Measurements from ENCODE around the gene S100A13. TPM values are rescaled to one million over a fixed set of nuclear protein-coding genes. Genes with fewer than 3 reads are reported as not detected.

Gene S100A13
- total RNA-seq, 1 experiment from 2014 or later, result 55.0 TPM

- H3K14ac ChIP-seq (ENCODE audit: insufficient read depth, low read length), result no peak overlapping the region
- H3K4me3 Mint-ChIP-seq, result no peak overlapping the region
- H3K27me3 ChIP-seq (ENCODE audit: insufficient read depth, low read length), result no peaks in the 10 kb centered on the region
- no peak overlapping the region for H4K5ac ChIP-seq (ENCODE audit: insufficient read length, low read depth, low read length)
- H2AK5ac ChIP-seq (ENCODE audit: insufficient read length, low read length), result no peak overlapping the region
- DNase-seq, result no peak
- no peaks in the 10 kb centered on the region for H4K20me1 ChIP-seq (ENCODE audit: control insufficient read depth, insufficient read depth, insufficient read length)
- TF ChIP-seq CTCF (conservative IDR thresholded peaks at IDR 0.05), result no peak
- H3K27me3 Mint-ChIP-seq (ENCODE audit: low read depth), result no peaks in the 10 kb centered on the region; the same call in 1 of the 2 replicates
- no peak overlapping the region for H3K27ac ChIP-seq (ENCODE audit: insufficient read length, low read depth, low read length)
- no peak overlapping the region for H4K8ac ChIP-seq (replicated peaks; ENCODE audit: insufficient read length, low read depth, low read length)
- H2BK20ac ChIP-seq (ENCODE audit: low read depth, low read length, poor library complexity, severe bottlenecking), result no peak overlapping the region
- no peaks in the 10 kb centered on the region for H3K23me2 ChIP-seq (ENCODE audit: insufficient read length, low read depth, low read length, poor library complexity, severe bottlenecking)
- no peak overlapping the region for H2BK120ac ChIP-seq (ENCODE audit: low read depth, low read length, poor library complexity, severe bottlenecking)
- no peak overlapping the region for H3K18ac ChIP-seq (ENCODE audit: insufficient read length, low read depth, low read length)
- H3K23ac ChIP-seq (ENCODE audit: insufficient read length, low read depth, low read length), result no peak overlapping the region
- peaks cover 0 to 5% (median 5%) of the 10 kb centered on the region in 3 experiments; a peak in 3 of 7 replicates for H3K36me3 Mint-ChIP-seq (ENCODE audit: insufficient read depth in 1 of 3, low read depth in 3 of 3)
- no peak overlapping the region for H3K56ac ChIP-seq (ENCODE audit: insufficient read length, low read depth, low read length)
- no peak overlapping the region for H3T11ph ChIP-seq (ENCODE audit: low read length)
- no peak overlapping the region for H2BK15ac ChIP-seq (ENCODE audit: low read depth, low read length)
- H3K4me2 ChIP-seq (ENCODE audit: insufficient read depth, insufficient read length, low read length), result no peak overlapping the region
- no peak overlapping the region for H3K4ac ChIP-seq (ENCODE audit: low read depth, low read length)
- no peaks in the 10 kb centered on the region for H3K9me3 Mint-ChIP-seq
- H3K9ac ChIP-seq (ENCODE audit: extremely low read depth, insufficient read length, low read length), result no peak overlapping the region
- H3K4me1 ChIP-seq (ENCODE audit: insufficient read depth, low read length), result peaks cover 6% of the 10 kb centered on the region; the same call in 1 of the 2 replicates
- no peak overlapping the region for H2BK12ac ChIP-seq (ENCODE audit: insufficient read length, low read depth, low read length)
- H3K9me3 ChIP-seq (ENCODE audit: control insufficient read depth, low read depth, low read length), result no peaks in the 10 kb centered on the region
- H3K79me2 ChIP-seq (ENCODE audit: insufficient read depth, low read length), result no peaks in the 10 kb centered on the region
- no peaks in the 10 kb centered on the region for H3K79me1 ChIP-seq (ENCODE audit: insufficient read depth, low read depth, low read length, poor library complexity, severe bottlenecking)
- H4K91ac ChIP-seq (ENCODE audit: insufficient read length, low read depth, low read length), result no peak overlapping the region
- H2AFZ ChIP-seq (ENCODE audit: low read length), result no peak overlapping the region
- peaks cover 27 to 54% of the 10 kb centered on the region in 2 experiments for H3K4me1 Mint-ChIP-seq
- H3K27ac Mint-ChIP-seq, result no peak overlapping the region
- no peak overlapping the region for H2BK5ac ChIP-seq (ENCODE audit: insufficient read length, low read length)
- WGBS (ENCODE audit: extremely low coverage, insufficient read length, low lambda C conversion rate), result no CpG with 5 or more reads among the region's 2 CpGs
These were observed 13.0 kb downstream of the S100A13 start for GRCh38 chr1:153614189-153614900.

Data from H9 (cell line).